Parathyroid adenoma (tissue), 2 donors: Measurements from ENCODE around the gene STAP2.
"Not testable (repeated sequence)": the region's sequence is repeated elsewhere in the genome, so short reads cannot be mapped to it uniquely, and the experiment has no call there.

Source experiments
- H2AFZ ChIP-seq: fragments of 300-600 bp; sonication (generic); one replicate; pipeline ENCODE4 v1.7.0; 2017; ENCODE audit warnings: antibody characterized with exemption, mild to moderate bottlenecking
- H3K27ac ChIP-seq: fragments of 300-600 bp; sonication (generic); one replicate; pipeline ENCODE4 v1.7.0; 2017
- H3K27me3 ChIP-seq: fragments of 300-600 bp; sonication (generic); one replicate; pipeline ENCODE4 v1.7.0; 2017; ENCODE audit warnings: low read length; ENCODE audit not compliant: control insufficient read depth, insufficient read depth
- H3K36me3 ChIP-seq: fragments of 300-600 bp; sonication (generic); one replicate; pipeline ENCODE4 v1.7.0; 2017; ENCODE audit warnings: low read length; ENCODE audit not compliant: control insufficient read depth, insufficient read depth
- H3K4me1 ChIP-seq: fragments of 300-600 bp; sonication (generic); one replicate; pipeline ENCODE4 v1.7.0; 2017; ENCODE audit warnings: control low read depth
- H3K4me2 ChIP-seq: fragments of 300-600 bp; sonication (generic); one replicate; pipeline ENCODE4 v1.7.0; 2017; ENCODE audit warnings: low read length
- H3K4me3 ChIP-seq: fragments of 300-600 bp; sonication (generic); one replicate; pipeline ENCODE4 v1.7.0; 2017; ENCODE audit warnings: low read depth, low read length
- H3K79me2 ChIP-seq: fragments of 300-600 bp; sonication (generic); one replicate; pipeline ENCODE4 v1.7.0; 2017; ENCODE audit warnings: control low read depth
- H3K9ac ChIP-seq: fragments of 300-600 bp; sonication (generic); one replicate; pipeline ENCODE4 v1.7.0; 2017; ENCODE audit warnings: mild to moderate bottlenecking
- H3K9me3 ChIP-seq: fragments of 300-600 bp; sonication (generic); one replicate; pipeline ENCODE4 v1.7.0; 2017; ENCODE audit warnings: low read length; ENCODE audit not compliant: control insufficient read depth
- CTCF ChIP-seq: fragments of 300-600 bp; sonication (generic); IDR thresholded peaks from one replicate; pipeline ENCODE4 v1.7.0; 2017; ENCODE audit warnings: antibody characterized with exemption, mild to moderate bottlenecking
- donor health status: primary hyperparathyroidism.

The STAP2 gene

GRCh38 chr19:4350726-4351125 lies 12.1 kb upstream of the STAP2 start:
- H3K36me3 ChIP-seq = no peaks in the 10 kb centered on the region
- no peak for TF ChIP-seq CTCF

GRCh38 chr19:4350111-4350510 lies 11.5 kb upstream of the STAP2 start:
- Histone ChIP-seq H3K79me2 (peaks cover 2% of the 10 kb centered on the region), H3K4me2 (no peak overlapping the region), H3K4me3 (no peak overlapping the region), H2AFZ (no peak overlapping the region), H3K36me3 (no peaks in the 10 kb centered on the region), H3K27me3 (no peaks in the 10 kb centered on the region), H3K4me1 (peaks cover 5% of the 10 kb centered on the region), H3K27ac (no peak overlapping the region), H3K9ac (no peak overlapping the region), H3K9me3 (no peaks in the 10 kb centered on the region)
- TF ChIP-seq CTCF = no peak

More at GRCh38 chr19:4350726-4351125, 12.1 kb upstream of the STAP2 start:
- no peaks in the 10 kb centered on the region for H3K9me3 ChIP-seq
- H2AFZ ChIP-seq = no peak overlapping the region
- peaks cover 5% of the 10 kb centered on the region for H3K4me1 ChIP-seq
- H3K4me2 ChIP-seq = no peak overlapping the region
- H3K79me2 ChIP-seq = peaks cover 2% of the 10 kb centered on the region
- no peaks in the 10 kb centered on the region for H3K27me3 ChIP-seq
- no peak overlapping the region for H3K4me3 ChIP-seq
- no peak overlapping the region for H3K27ac ChIP-seq
- H3K9ac ChIP-seq = no peak overlapping the region

- not testable (repeated sequence) for H3K4me3 ChIP-seq, H3K36me3 ChIP-seq, H3K9ac ChIP-seq, H3K27me3 ChIP-seq, H3K27ac ChIP-seq, H3K79me2 ChIP-seq, H3K4me2 ChIP-seq, H3K4me1 ChIP-seq, H2AFZ ChIP-seq, H3K9me3 ChIP-seq
These were observed 10.6 kb upstream of the STAP2 start for GRCh38 chr19:4349225-4349624.

GRCh38 chr19:4347521-4347920 lies 8.9 kb upstream of the STAP2 start:
- no peak overlapping the region for H3K4me3 ChIP-seq
- peaks cover 2% of the 10 kb centered on the region for H3K79me2 ChIP-seq
- no peak overlapping the region for H3K27ac ChIP-seq
- H3K4me2 ChIP-seq = no peak overlapping the region
- H3K27me3 ChIP-seq = no peaks in the 10 kb centered on the region
- peaks cover 5% of the 10 kb centered on the region for H3K4me1 ChIP-seq
- no peak overlapping the region for H3K9ac ChIP-seq
- no peak for TF ChIP-seq CTCF
- H2AFZ ChIP-seq = no peak overlapping the region
- no peaks in the 10 kb centered on the region for H3K9me3 ChIP-seq
- H3K36me3 ChIP-seq = no peaks in the 10 kb centered on the region

GRCh38 chr19:4346020-4346383 lies 7.4 kb upstream of the STAP2 start:
- Histone ChIP-seq H2AFZ (no peak overlapping the region), H3K4me2 (no peak overlapping the region), H3K9ac (no peak overlapping the region), H3K27me3 (no peaks in the 10 kb centered on the region), H3K27ac (no peak overlapping the region), H3K4me3 (no peak overlapping the region), H3K9me3 (no peaks in the 10 kb centered on the region), H3K79me2 (peaks cover 2% of the 10 kb centered on the region), H3K4me1 (no peaks in the 10 kb centered on the region), H3K36me3 (no peaks in the 10 kb centered on the region)
- no peak for TF ChIP-seq CTCF
